Activated B cell treated with CpG ODN at 0.5 μM for 24 hours (primary cell): ENCODE measurements around the gene CNTNAP2. TPM values are rescaled to one million over a fixed set of nuclear protein-coding genes. Genes with fewer than 3 reads are reported as not detected.

Experiments
- ATAC-seq: fragments of 200-7000 bp; cut with Tn5 transposase; one replicate; pipeline ENCODE4 v1.10.0; 2021; ENCODE audit warnings: low read depth, mild to moderate bottlenecking, moderate library complexity
- CTCF ChIA-PET: fragments of 350-600 bp; sonication (Branson Sonifier 250); formaldehyde crosslinking; loops from one replicate; lab custom pipeline; 2021; ENCODE audit warnings: antibody characterized with exemption; lab: Charles Lee
- POLR2A ChIA-PET: fragments of 350-600 bp; sonication (Branson Sonifier 250); formaldehyde crosslinking; loops from one replicate; lab custom pipeline; 2021; ENCODE audit warnings: antibody characterized with exemption; lab: Charles Lee
- DNase-seq: peaks from one replicate; pipeline ENCODE4 v3.0.0; 2022
- H3K27ac Mint-ChIP-seq: one replicate; pipeline ENCODE4 v1.8.0; 2020; ENCODE audit warnings: mixed read lengths
- H3K27me3 Mint-ChIP-seq: one replicate; pipeline ENCODE4 v1.8.0; 2021; ENCODE audit warnings: mixed read lengths
- H3K36me3 Mint-ChIP-seq: one replicate; pipeline ENCODE4 v1.8.0; 2021; ENCODE audit warnings: low read depth, mixed read lengths
- H3K4me1 Mint-ChIP-seq: one replicate; pipeline ENCODE4 v1.8.0; 2021; ENCODE audit warnings: mixed read lengths
- H3K4me3 Mint-ChIP-seq: one replicate; pipeline ENCODE4 v1.8.0; 2020; ENCODE audit warnings: mild to moderate bottlenecking, mixed read lengths
- H3K9me3 Mint-ChIP-seq: one replicate; pipeline ENCODE4 v1.8.0; 2020; ENCODE audit warnings: mixed read lengths
- CTCF ChIP-seq: fragments of 200-600 bp; IDR thresholded peaks from one replicate; pipeline ENCODE4 v1.8.0; 2022; ENCODE audit warnings: antibody characterized with exemption, mild to moderate bottlenecking
- intact Hi-C: fragments of 100-400 bp; cut with micrococcal nuclease; formaldehyde crosslinking; loops from one replicate; pipeline ENCODE4 v1.15.1; 2024
- total RNA-seq: library from RNA; stranded (reverse); gene quantifications from 2 replicates; pipeline ENCODE4 v1.2.3, GENCODE V29; 2022

The CNTNAP2 gene
- total RNA-seq, 1 donor from 2014 or later, result 0.84 TPM

- peaks cover 72% of the 10 kb centered on the region for H3K4me1 Mint-ChIP-seq
- intact Hi-C loops, result loop anchor here (1.0 to 5.0 kb wide), 3 partner anchors 16 to 203 kb away; no protein-coding TSS in a partner anchor
- ATAC-seq (peak; percentile 65), DNase-seq (no peak)
- H3K9me3 Mint-ChIP-seq, result peaks cover 16% of the 10 kb centered on the region
- H3K27me3 Mint-ChIP-seq, result no peaks in the 10 kb centered on the region
- CTCF ChIA-PET, result interaction anchor here (0.7 to 0.8 kb wide), 2 partner anchors 21 to 42 kb away, joined by 3 read pairs; no protein-coding TSS in a partner anchor
- POLR2A ChIA-PET, result interaction anchor here (0.7 to 1.2 kb wide), 4 partner anchors 15 to 198 kb away, joined by 3 to 8 read pairs (median 6); no protein-coding TSS in a partner anchor
- peaks cover 16% of the 10 kb centered on the region for H3K36me3 Mint-ChIP-seq
- H3K4me3 Mint-ChIP-seq, result peak overlapping the region; percentile 70
- TF ChIP-seq CTCF, result no peak
- H3K27ac Mint-ChIP-seq, result peak overlapping the region; percentile 93
Measured at GRCh38 chr7:148304456-148304855, 2187.9 kb downstream of the CNTNAP2 start.

GRCh38 chr7:148306759-148307158 is 2190.2 kb downstream of the CNTNAP2 start:
- peak; percentile 49 for ATAC-seq
- DNase-seq, result no peak
- Mint-ChIP-seq H3K27me3 (no peaks in the 10 kb centered on the region), H3K4me1 (peaks cover 62% of the 10 kb centered on the region), H3K36me3 (peaks cover 14% of the 10 kb centered on the region), H3K4me3 (peak overlapping the region; percentile 42), H3K9me3 (peaks cover 16% of the 10 kb centered on the region), H3K27ac (peak overlapping the region; percentile 90)
- no peak for TF ChIP-seq CTCF
- intact Hi-C loops, result no loop called here
- CTCF ChIA-PET, result no interaction called here
- POLR2A ChIA-PET, result interaction anchor here (1.0 kb wide), 1 partner anchor 13 kb away, joined by 4 read pairs; no protein-coding TSS in a partner anchor

- H3K4me1 Mint-ChIP-seq, result peaks cover 11% of the 10 kb centered on the region
- no peak for ATAC-seq
Measured at GRCh38 chr7:148318102-148318811, 2201.7 kb downstream of the CNTNAP2 start.

GRCh38 chr7:148318838-148319237 is 2202.2 kb downstream of the CNTNAP2 start:
- no peak for TF ChIP-seq CTCF
- H3K27ac Mint-ChIP-seq, result no peak overlapping the region
- ATAC-seq (no peak), DNase-seq (no peak)
- intact Hi-C loops, result no loop called here
- no peak overlapping the region for H3K4me3 Mint-ChIP-seq
- no peaks in the 10 kb centered on the region for H3K27me3 Mint-ChIP-seq
- H3K4me1 Mint-ChIP-seq, result peaks cover 15% of the 10 kb centered on the region
- POLR2A ChIA-PET, result no interaction called here
- H3K36me3 Mint-ChIP-seq, result no peaks in the 10 kb centered on the region
- H3K9me3 Mint-ChIP-seq, result peaks cover 4% of the 10 kb centered on the region
- CTCF ChIA-PET, result interaction anchor here (1.0 kb wide), 1 partner anchor 30 kb away, joined by 3 read pairs; no protein-coding TSS in a partner anchor

More at GRCh38 chr7:148318102-148318811, 2201.7 kb downstream of the CNTNAP2 start:
- TF ChIP-seq CTCF, result no peak
- CTCF ChIA-PET, result interaction anchor here (1.0 kb wide), 1 partner anchor 31 kb away, joined by 3 read pairs; no protein-coding TSS in a partner anchor
- intact Hi-C loops, result no loop called here
- H3K27me3 Mint-ChIP-seq, result no peaks in the 10 kb centered on the region
- H3K9me3 Mint-ChIP-seq, result peaks cover 4% of the 10 kb centered on the region
- H3K36me3 Mint-ChIP-seq, result no peaks in the 10 kb centered on the region
- no peak overlapping the region for H3K27ac Mint-ChIP-seq
- no peak overlapping the region for H3K4me3 Mint-ChIP-seq
- POLR2A ChIA-PET, result no interaction called here
- no peak for DNase-seq

- Mint-ChIP-seq H3K4me3 (no peak overlapping the region), H3K27ac (no peak overlapping the region), H3K4me1 (peaks cover 15% of the 10 kb centered on the region), H3K27me3 (no peaks in the 10 kb centered on the region), H3K36me3 (no peaks in the 10 kb centered on the region), H3K9me3 (peaks cover under 1% of the 10 kb centered on the region)
- ChIA-PET CTCF (interaction anchor here (1.0 kb wide), 1 partner anchor 30 kb away, joined by 3 read pairs; no protein-coding TSS in a partner anchor), POLR2A (interaction anchor here (1.0 to 1.1 kb wide), 2 partner anchors 13 to 15 kb away, joined by 3 to 4 read pairs; no protein-coding TSS in a partner anchor)
- no peak for TF ChIP-seq CTCF
- intact Hi-C loops, result no loop called here
- DNase-seq (no peak), ATAC-seq (no peak)
Measured at GRCh38 chr7:148319316-148319808, 2202.8 kb downstream of the CNTNAP2 start.
